ENCODE data around the gene MEF2D. TPM values are rescaled to one million over a fixed set of nuclear protein-coding genes. Genes with fewer than 3 reads are reported as not detected.
A peak's percentile ranks its signal among the peaks of the same experiment; 100 is the strongest.

MEF2D gene
- total and polyA plus RNA-seq, 10 donors = 7.4 to 103 (median 61.6) TPM

- H3K27ac ChIP-seq = peak overlapping the region in 2 of 8 donors; percentile 18 to 26
- intact Hi-C loops (cut with DNase I; ENCODE audit: low total_unique reads) = no loop called here
- H3K4me1 ChIP-seq = peaks cover 0 to 31% (median 8%) of the 10 kb centered on the region in 6 donors
- no peaks in the 10 kb centered on the region for H3K27me3 ChIP-seq (replicated peaks in 1 of 7)
- peaks cover 8 to 79% (median 58%) of the 10 kb centered on the region in 6 donors for H3K36me3 ChIP-seq
- 69 to 78% (median 75%) methylated on average over 15 to 17 of the region's 17 CpGs for WGBS, 5 donors
- no peak for DNase-seq
- no peak overlapping the region for H3K4me3 ChIP-seq
- TF ChIP-seq POLR2AphosphoS5 (IDR thresholded peaks at IDR 0.05) (peak in 2 of 3 donors; percentile 24 to 44), POLR2A (IDR thresholded peaks at IDR 0.05) (no peak)
- H3K9me3 ChIP-seq = no peaks in the 10 kb centered on the region
Observed at GRCh38 chr1:156465747-156466365, 34.7 kb downstream of the MEF2D start.

GRCh38 chr1:156464825-156465452 is 35.6 kb downstream of the MEF2D start:
- Histone ChIP-seq H3K9me3 (no peaks in the 10 kb centered on the region), H3K27me3 (replicated peaks in 1 of 7) (no peaks in the 10 kb centered on the region), H3K36me3 (peaks cover 8 to 70% (median 50%) of the 10 kb centered on the region in 6 donors), H3K4me3 (no peak overlapping the region), H3K4me1 (peaks cover 0 to 31% (median 8%) of the 10 kb centered on the region in 6 donors), H3K27ac (peak overlapping the region in 3 of 8 donors; percentile 4 to 26 (median 18))
- TF ChIP-seq POLR2A (IDR thresholded peaks at IDR 0.05) (no peak), POLR2AphosphoS5 (IDR thresholded peaks at IDR 0.05) (peak in 1 of 3 donors; percentile 34)
- intact Hi-C loops (cut with DNase I; ENCODE audit: low total_unique reads) = no loop called here
- DNase-seq = no peak
- WGBS, 5 donors = 86 to 88% (median 86%) methylated on average over 9 of the region's 9 CpGs

- no peak for DNase-seq
- intact Hi-C loops (cut with DNase I; ENCODE audit: low total_unique reads) = no loop called here
- WGBS, 5 donors = 57 to 93% (median 80%) methylated on average over 3 of the region's 3 CpGs
- Histone ChIP-seq H3K27ac (peak overlapping the region in 3 of 8 donors; percentile 18 to 40 (median 24)), H3K36me3 (peaks cover 8 to 64% (median 44%) of the 10 kb centered on the region in 6 donors), H3K4me1 (peaks cover 0 to 31% (median 8%) of the 10 kb centered on the region in 6 donors), H3K27me3 (replicated peaks in 1 of 7) (no peaks in the 10 kb centered on the region), H3K4me3 (no peak overlapping the region), H3K9me3 (no peaks in the 10 kb centered on the region)
- TF ChIP-seq CTCF (IDR thresholded peaks at IDR 0.05 in 8 of 11, conservative IDR thresholded peaks at IDR 0.05 in 3 of 11) = no peak
- TF ChIP-seq POLR2A (IDR thresholded peaks at IDR 0.05) = no peak
- TF ChIP-seq POLR2AphosphoS5 (IDR thresholded peaks at IDR 0.05) = no peak
Observed at GRCh38 chr1:156464335-156464734, 36.2 kb downstream of the MEF2D start.

GRCh38 chr1:156463874-156464273 is 36.7 kb downstream of the MEF2D start:
- H3K36me3 ChIP-seq = peaks cover 7 to 59% (median 39%) of the 10 kb centered on the region in 6 donors
- intact Hi-C loops (cut with DNase I; ENCODE audit: low total_unique reads) = no loop called here
- peaks cover 0 to 31% (median 8%) of the 10 kb centered on the region in 6 donors for H3K4me1 ChIP-seq
- no peak for DNase-seq
- no peaks in the 10 kb centered on the region for H3K27me3 ChIP-seq (replicated peaks in 1 of 7)
- H3K27ac ChIP-seq = peak overlapping the region in 4 of 8 donors; percentile 18 to 53 (median 30)
- H3K4me3 ChIP-seq = no peak overlapping the region
- TF ChIP-seq POLR2A (IDR thresholded peaks at IDR 0.05) = no peak
- peak in 1 of 3 donors; percentile 13 for TF ChIP-seq POLR2AphosphoS5 (IDR thresholded peaks at IDR 0.05)
- TF ChIP-seq CTCF (IDR thresholded peaks at IDR 0.05 in 8 of 11, conservative IDR thresholded peaks at IDR 0.05 in 3 of 11) = no peak
- H3K9me3 ChIP-seq = no peaks in the 10 kb centered on the region
- 79 to 94% (median 89%) methylated on average over 4 of the region's 4 CpGs for WGBS, 5 donors

Data from spleen (tissue), 11 donors.